HG02798 (cell line): Measurements from ENCODE around the gene SCFD1.
"Not testable (repeated sequence)": the region's sequence is repeated elsewhere in the genome, so short reads cannot be mapped to it uniquely, and the experiment has no call there.

Experiments used
- ATAC-seq: cut with Tn5 transposase; IDR thresholded peaks from one replicate; pipeline ENCODE4 v1.9.1; 2021; ENCODE audit warnings: mild to moderate bottlenecking; ENCODE audit not compliant: unreplicated experiment, poor library complexity

SCFD1 gene

GRCh38 chr14:30658645-30659044, 36.5 kb downstream of the SCFD1 start:
- ATAC-seq = no peak

DNA sequence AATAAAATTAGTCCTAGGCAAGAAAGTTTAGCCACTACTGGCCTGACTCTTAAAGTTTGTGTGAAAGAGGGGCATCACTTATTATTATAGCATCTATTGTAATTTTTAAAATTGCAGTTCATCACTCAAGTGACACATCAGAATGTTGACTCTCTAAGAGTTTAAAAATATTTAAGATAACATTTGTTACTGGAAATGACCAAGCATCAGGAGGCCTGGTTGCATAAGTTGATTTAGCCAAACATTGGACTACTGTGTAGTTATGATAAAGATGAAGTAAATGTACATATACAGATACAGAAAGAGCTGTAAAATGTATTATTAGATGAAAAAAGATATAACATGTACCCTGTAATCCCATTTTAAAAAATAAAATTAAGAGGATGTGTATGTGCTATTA, 47.5 kb downstream of the SCFD1 start:
- ATAC-seq = no peak

DNA sequence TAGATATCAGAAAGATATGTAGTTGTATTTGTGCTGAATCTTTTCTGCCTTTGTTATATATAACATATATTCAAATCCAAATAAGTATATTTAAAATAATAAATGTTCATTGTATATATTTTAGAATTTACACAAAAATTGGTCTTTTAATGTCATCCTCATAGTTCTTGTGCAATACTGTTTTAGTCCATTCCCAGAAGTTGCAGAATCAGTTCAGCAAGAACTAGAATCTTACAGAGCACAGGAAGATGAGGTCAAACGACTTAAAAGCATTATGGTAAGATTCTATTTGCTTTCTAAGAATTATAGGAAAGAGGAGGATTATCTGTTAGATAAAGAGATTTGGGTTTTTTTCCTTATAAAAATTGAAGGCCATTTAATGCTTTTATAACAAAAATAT, 51.0 kb downstream of the SCFD1 start:
- ATAC-seq = no peak

DNA sequence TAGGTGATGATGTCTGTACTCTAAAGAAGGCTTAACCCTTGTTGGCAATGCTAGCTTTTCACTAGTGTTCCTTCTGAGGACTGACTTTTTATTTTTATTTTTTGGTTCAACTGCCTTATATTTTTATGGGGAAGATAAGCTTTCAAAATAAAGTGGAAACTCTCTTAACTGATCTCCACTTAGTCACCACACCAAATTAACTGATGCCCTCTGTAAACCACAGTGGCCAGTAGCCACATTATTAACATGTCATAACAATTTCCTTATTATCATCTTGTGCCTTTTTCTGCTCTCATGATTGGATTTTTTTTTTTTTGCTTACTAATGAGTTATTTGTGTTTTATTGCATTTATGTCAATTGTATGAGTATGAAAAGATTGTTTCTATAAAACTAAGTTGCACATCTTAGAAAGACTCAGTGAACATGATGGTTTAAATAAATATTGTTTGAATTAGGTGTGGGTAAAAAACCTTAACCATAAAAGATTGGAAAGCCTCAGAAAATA, 56.9 kb downstream of the SCFD1 start:
- no peak for ATAC-seq

DNA sequence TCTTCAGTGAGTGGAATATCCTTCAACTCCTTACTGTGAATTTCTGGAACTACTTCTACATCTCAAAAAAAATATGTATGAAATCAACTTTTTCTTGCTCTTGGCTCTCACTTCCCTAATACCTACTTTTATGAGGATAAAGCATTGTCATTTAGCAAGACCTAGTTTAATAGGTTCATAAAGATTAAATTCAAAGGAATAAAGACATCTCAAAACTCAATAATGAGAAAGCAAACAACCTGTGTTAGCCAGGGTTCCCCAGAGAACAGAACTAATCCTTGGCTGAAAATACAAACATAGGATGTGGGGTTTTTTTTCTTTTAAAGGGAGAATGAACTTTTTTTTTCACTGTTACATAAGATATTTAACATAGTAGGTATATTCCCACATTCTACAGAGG, 57.9 kb downstream of the SCFD1 start:
- ATAC-seq = no peak

- not testable (repeated sequence) for ATAC-seq
Measured at GRCh38 chr14:30680776-30681175, 58.7 kb downstream of the SCFD1 start.

DNA sequence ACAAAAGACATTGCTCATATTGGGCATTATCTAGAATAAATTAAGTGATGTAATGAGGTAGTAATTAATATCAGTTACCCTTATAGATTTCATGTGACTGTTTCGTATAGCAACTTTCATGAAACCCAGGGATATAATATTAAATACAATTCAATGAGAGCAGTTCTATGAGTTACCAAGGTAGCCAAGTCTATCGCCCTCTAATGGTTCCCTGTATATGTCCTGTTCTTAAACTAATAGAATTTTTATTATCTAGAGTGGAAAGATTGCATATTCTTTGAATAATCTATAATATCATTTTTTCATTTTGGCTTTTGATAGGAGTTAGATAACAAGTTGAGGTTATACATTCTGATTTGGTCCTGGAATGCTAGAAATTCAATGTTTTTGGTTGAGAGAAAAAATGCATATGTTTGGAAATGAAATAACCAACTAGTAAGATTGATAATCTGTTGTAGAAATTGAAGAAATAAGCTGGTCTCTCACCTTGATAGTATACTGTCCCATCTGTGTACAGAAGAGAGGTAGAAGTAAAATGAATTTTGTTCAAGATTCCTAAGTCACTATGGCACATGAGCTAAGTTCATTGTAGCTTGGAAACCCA, 59.7 kb downstream of the SCFD1 start:
- no peak for ATAC-seq

GRCh38 chr14:30690487-30691355, 68.6 kb downstream of the SCFD1 start:
- ATAC-seq = not testable (repeated sequence)

DNA sequence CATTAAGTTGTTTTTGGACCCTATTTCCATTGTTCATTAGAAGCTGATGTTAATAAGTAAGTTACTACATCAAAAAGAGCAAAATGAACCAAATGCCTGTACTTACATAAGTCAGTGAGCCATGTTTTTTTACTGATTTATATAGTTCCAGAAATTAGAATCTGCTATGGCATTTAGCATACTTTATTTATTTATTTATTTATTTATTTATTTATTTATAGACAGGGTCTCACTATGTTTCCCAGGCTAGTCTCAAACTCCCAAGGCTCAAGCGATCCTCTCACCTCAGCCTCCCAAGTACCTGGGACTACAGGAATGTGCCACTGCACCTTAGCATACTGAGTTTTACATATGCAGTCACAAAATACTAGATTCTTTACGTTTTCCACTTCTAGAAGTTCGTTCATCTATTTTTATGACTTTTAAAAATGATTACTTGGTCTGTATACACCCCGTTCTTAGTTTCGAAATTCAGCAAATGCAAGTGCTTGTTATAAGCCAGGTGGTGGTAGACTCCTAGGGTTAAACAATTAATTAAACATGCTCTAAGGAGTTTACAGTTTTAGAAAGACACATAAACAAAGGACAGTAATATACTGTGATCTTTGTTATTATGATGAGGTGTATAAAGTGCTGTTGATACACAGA, 69.8 kb downstream of the SCFD1 start:
- no peak for ATAC-seq

- no peak for ATAC-seq
Measured at GRCh38 chr14:30692669-30693068, 70.5 kb downstream of the SCFD1 start.

DNA sequence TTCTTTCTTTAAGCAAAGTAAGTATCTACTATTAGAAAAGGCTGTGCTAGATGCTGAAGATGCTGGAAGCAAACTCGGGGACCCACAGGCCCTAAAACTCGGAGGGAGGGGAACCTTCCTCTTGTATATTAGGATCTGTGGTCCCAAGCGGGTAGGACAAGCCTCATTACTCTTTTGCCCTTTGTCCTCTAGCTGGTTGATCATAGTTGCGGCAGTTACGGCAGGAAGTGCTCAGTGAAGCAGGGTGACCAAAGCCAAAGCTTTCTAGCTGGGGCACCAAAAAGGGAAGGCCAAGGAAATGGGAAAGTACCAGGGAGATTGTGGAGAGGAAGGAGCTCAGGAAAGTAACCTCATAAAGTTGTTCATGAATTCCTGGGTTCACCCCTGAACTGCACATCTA, 76.3 kb downstream of the SCFD1 start:
- no peak for ATAC-seq

DNA sequence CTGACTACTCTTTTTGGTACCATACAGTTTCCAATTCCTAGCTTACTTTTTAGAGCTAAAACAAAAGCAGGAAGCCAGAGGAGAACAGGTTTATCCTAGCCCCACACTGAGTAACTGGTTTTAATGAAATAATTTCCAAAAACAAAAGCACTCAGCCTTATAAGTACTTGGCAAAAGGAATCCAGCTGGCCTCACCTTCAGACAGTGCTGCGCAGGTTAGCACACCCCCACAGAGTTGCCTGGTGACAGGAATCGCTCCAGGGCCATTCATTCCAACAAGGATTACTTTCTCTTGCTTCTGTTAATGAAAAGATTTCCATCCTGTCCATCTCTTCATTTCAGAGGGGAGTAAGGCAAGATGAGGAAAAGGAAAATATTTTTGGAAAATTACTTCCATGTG, 84.6 kb downstream of the SCFD1 start:
- no peak for ATAC-seq

DNA sequence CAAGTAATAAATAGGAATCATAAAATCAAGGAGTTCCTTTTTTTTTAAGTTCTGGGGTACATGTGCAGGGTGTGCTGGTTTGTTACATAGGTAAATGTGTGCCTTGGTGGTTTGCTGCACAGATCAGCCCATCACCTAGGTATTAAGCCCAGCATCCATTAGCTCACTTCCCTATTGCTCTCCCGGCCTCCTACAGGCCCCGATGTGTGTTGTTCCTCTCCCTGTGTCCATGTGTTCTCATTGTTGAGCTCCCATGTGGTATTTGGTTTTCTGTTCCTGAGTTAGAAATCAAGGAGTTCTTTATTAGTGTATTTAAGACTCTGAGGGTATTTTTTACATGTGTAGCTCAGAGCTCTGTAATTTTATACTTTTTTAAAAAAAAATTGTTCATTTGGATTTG, 86.0 kb downstream of the SCFD1 start:
- ATAC-seq = no peak

- no peak for ATAC-seq
Measured at GRCh38 chr14:30709201-30709600, 87.1 kb downstream of the SCFD1 start.

DNA sequence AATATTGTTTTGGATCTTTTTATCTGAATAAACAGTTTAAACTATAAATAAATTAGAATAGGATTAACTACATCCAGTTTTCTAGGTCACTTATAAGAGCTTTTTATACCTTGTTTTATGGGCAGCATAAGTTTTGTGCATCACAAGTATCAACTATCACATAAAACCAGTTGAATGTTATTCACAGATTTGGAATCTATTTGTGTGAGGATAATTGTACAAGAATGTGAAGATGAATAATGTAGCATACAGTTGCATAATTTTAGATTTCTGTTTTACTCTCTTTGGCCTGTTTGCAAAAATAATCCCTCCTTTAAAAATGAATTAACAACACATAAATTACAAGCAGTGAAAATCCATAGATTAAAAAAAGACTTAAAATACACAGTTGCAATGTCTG, 88.8 kb downstream of the SCFD1 start:
- ATAC-seq = no peak

- no peak for ATAC-seq
Measured at GRCh38 chr14:30719137-30719536, 97.0 kb downstream of the SCFD1 start.

- ATAC-seq = no peak
Measured at GRCh38 chr14:30725763-30726162, 103.6 kb downstream of the SCFD1 start.

DNA sequence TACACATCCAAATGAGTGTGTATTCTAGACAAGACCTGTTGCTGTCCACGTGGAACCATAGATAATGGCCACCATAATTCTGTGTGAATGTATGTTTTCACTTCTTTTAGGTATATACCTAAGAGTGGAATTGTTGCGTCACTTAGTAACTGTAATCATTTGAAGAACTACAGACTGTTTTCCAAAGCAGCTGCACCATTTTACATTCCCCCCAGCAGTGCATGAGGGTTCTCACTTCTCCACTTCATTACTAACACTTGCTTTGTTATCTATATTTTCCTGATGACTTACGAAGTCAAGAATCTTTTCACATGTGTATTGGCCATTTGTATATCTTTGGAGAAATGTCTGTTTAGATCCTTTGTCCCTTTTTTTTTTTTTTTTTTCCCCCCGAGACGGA, 106.4 kb downstream of the SCFD1 start:
- ATAC-seq = no peak

- ATAC-seq = no peak
Measured at GRCh38 chr14:30737916-30738315, 115.8 kb downstream of the SCFD1 start.

DNA sequence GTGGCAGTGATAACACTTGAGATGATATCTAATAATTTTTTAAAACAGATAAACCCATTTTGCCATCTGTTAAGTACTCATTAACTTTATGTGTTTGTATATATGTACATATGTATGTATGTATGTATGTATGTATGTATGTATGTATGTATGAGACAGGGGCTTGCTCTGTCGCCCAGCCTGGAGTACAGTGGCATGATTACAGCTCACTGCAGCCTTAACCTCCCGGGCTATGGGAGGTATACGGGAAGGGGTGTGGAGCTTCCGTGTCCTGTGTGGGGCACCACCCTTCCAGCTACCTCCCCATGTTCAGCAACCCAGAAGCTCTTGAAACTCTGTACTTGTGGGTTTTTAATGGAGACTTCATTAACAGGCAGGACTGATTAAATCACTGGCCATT, 116.9 kb downstream of the SCFD1 start:
- ATAC-seq = no peak

DNA sequence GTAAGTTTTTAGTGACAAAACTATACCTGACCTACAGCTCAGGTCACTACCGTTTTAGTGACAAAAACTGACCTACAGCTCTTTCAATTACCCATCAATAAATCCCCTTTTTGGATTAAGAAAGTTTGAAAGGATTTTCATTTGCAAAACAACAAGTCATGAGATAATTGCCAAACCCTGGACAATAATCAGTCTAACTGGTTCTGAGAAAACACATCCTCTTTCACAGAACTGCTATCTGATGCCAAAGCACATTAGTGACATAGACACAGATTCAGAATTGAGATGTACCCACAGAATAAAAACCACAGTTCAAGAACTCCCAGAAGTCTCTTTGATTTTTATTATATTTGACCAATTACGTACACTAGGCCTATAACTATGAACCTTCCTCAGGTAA, 126.2 kb downstream of the SCFD1 start:
- no peak for ATAC-seq
